Hematopoietic multipotent progenitor cell treated with erythropoietin and hydrocortisone succinate and interleukin-3 and kit ligand, for 17 days (in vitro differentiated cells): ENCODE measurements around the gene FYB2.

Experiments
- DNase-seq: peaks from one replicate; pipeline ENCODE4 v3.0.0-alpha.2; 2015; ENCODE audit warnings: low spot score

Gene FYB2

GRCh38 chr1:56819387-56819899, at the start of gene FYB2:
Gene FYB2, minus strand, starts transcription at chr1:56819404. Its CDS starts 114 bp downstream, at chr1:56819290.
- DNase-seq, result no peak

GRCh38 chr1:56868761-56869160, 49.6 kb upstream of the FYB2 start:
- no peak for DNase-seq

- DNase-seq, result no peak
These were observed 48.3 kb upstream of the FYB2 start for GRCh38 chr1:56867491-56867890.

GRCh38 chr1:56866656-56867055, 47.5 kb upstream of the FYB2 start:
- no peak for DNase-seq

GRCh38 chr1:56864430-56864829, 45.2 kb upstream of the FYB2 start:
- no peak for DNase-seq

- no peak for DNase-seq
These were observed 44.2 kb upstream of the FYB2 start for GRCh38 chr1:56863265-56863992.

GRCh38 chr1:56859287-56859686, 40.1 kb upstream of the FYB2 start:
- DNase-seq, result no peak

- DNase-seq, result no peak
These were observed 37.0 kb upstream of the FYB2 start for GRCh38 chr1:56856186-56856585.

- no peak for DNase-seq
These were observed 36.0 kb upstream of the FYB2 start for GRCh38 chr1:56855190-56855589.

- no peak for DNase-seq
These were observed 35.4 kb upstream of the FYB2 start, which contains the start of gene C8A for GRCh38 chr1:56854521-56855099. Gene C8A, plus strand, starts transcription at chr1:56854797. Its CDS starts 105 bp downstream, at chr1:56854902.

GRCh38 chr1:56852476-56852875, 33.3 kb upstream of the FYB2 start:
- no peak for DNase-seq

- DNase-seq, result no peak
These were observed 31.7 kb upstream of the FYB2 start for GRCh38 chr1:56850922-56851321.

GRCh38 chr1:56850411-56850810, 31.2 kb upstream of the FYB2 start:
- DNase-seq, result no peak

- no peak for DNase-seq
These were observed 30.5 kb upstream of the FYB2 start for GRCh38 chr1:56849750-56850149.

GRCh38 chr1:56845343-56845742, 26.1 kb upstream of the FYB2 start:
- no peak for DNase-seq

GRCh38 chr1:56844545-56845136, 25.4 kb upstream of the FYB2 start:
- DNase-seq, result no peak

- DNase-seq, result no peak
These were observed 24.3 kb upstream of the FYB2 start for GRCh38 chr1:56843544-56843943.

- DNase-seq, result no peak
These were observed 19.6 kb upstream of the FYB2 start for GRCh38 chr1:56838759-56839158.

GRCh38 chr1:56837244-56837939, 18.2 kb upstream of the FYB2 start:
- DNase-seq, result no peak

GRCh38 chr1:56836359-56836758, 17.2 kb upstream of the FYB2 start:
- no peak for DNase-seq

- no peak for DNase-seq
These were observed 16.5 kb upstream of the FYB2 start for GRCh38 chr1:56835657-56836056.

GRCh38 chr1:56834137-56834900, 15.1 kb upstream of the FYB2 start:
- no peak for DNase-seq
